Stimulated activated CD8-positive, alpha-beta memory T cell treated with anti-CD3 and anti-CD28 coated beads, Interleukin-7, amount 100 ng/mL, for 4 hours (primary cell): Measurements from ENCODE around the gene FAIM.
A peak's percentile ranks its signal among the peaks of the same experiment; 100 is the strongest.
"Not testable (repeated sequence)": the region's sequence is repeated elsewhere in the genome, so short reads cannot be mapped to it uniquely, and the experiment has no call there.

Experiments
- DNase-seq, 2 donors: peaks; one replicate each; pipeline ENCODE4 v3.0.0-alpha.2; 2020; ENCODE audit warnings: low read depth in 2 of 2

The FAIM gene, protein sequence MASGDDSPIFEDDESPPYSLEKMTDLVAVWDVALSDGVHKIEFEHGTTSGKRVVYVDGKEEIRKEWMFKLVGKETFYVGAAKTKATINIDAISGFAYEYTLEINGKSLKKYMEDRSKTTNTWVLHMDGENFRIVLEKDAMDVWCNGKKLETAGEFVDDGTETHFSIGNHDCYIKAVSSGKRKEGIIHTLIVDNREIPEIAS

DNA sequence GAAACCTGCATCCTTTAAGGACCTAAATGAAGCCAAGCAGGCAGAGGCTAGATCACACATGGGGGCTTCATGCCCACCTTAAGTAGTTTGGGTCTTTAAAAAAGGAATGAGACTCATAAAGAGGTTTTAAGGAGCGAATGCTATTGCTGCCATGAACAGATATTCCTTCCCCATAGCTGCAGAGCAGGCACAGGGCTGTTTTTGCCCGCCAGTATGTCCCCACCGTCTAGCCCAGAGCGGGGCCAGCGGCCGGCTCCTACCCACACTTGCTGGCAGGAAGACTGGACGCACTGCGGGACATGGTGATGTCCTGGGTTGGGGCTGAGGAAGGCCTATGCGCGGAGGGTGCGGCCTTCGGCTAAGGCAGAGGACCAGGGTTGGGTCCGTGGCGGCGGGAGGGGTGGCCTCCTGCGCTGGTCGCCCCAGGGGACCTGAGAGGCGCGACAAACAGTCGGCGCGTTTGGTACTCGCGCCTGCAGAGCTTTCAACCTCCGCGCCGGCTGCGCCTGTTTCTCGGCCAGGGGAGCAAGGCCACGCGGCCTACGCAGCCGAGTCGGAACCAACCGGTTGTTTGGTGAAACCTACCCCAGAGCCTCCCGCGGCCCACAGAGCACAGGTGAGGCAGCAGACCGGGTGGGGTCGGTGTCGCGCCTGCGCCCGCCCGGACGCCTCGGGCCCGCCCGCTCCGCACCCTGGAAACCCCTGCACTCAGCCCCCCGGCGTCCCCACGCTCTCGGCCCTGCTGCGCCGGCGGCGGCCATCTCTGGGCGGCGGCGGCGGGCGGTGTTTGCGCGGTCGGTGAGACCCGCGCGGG, at the start of gene FAIM:
Gene FAIM, plus strand, starts transcription at position 450 of the 814 bp plus-strand sequence. CDS start 10,956 bp downstream, outside the sequence.
- peak; percentile 19 to 64 for DNase-seq

- DNase-seq = no peak
Observed at GRCh38 chr3:138559134-138559533, 49.4 kb upstream of the FAIM start.

- no peak for DNase-seq
Observed at GRCh38 chr3:138560501-138560900, 48.1 kb upstream of the FAIM start.

DNA sequence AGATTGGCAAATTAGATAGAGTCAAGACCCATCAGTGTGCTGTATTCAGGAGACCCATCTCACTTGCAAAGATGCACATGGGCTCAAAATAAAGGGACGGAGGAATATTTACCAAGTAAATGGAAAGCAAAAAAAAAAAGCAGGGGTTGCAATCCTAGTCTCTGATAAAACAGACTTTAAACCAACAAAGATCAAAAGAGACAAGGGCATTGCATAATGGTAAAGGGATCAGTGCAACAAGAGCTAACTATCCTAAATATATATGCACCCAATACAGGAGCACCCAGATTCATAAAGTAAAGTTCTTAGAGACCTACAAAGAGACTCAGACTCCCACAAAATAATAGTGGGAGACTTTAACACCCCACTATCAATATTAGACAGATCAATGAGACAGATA, 45.7 kb upstream of the FAIM start:
- not testable (repeated sequence) for DNase-seq

GRCh38 chr3:138566293-138566692, 42.3 kb upstream of the FAIM start:
- DNase-seq = not testable (repeated sequence)

GRCh38 chr3:138567403-138567802, 41.2 kb upstream of the FAIM start:
- DNase-seq = no peak

- no peak for DNase-seq
Observed at GRCh38 chr3:138569090-138569489, 39.5 kb upstream of the FAIM start.

GRCh38 chr3:138569624-138570023, 38.9 kb upstream of the FAIM start:
- DNase-seq = not testable (repeated sequence)

DNA sequence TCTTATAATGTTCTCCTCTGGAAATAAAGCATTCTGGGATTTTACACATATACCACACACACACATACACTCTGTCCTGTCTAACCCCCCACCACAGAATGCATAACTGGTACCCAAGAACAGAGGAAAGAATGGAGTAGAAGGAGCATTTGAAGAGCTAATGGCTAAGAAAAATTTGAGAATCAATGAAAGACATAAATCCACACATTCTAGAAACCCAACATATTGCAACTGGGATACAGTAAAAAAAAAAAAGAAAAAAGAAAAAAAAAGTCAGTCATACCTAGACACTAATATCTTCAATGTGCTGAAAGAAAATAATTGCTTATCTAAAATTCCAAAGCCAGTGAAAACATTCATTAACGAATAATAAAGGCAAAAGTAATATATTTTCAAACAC, 35.4 kb upstream of the FAIM start:
- DNase-seq = no peak

DNA sequence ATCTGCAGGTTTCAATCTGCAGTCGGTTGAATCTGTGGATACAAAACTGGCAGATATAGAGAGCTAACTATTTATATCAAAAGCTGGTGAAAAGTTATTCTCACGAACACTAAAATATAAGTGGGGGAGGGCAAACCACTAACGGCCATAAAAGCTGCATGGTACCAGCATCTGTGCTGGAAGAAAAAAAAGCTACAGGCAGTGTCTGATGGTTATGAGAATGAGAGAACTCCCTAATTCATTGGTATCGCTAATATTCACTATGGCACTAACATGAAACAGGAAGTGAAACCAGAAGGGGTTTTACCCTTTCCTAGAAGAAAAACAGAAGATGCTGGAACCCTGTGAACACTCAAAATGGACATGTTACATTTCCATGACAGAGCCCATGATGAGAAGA, 30.4 kb upstream of the FAIM start:
- no peak for DNase-seq

DNA sequence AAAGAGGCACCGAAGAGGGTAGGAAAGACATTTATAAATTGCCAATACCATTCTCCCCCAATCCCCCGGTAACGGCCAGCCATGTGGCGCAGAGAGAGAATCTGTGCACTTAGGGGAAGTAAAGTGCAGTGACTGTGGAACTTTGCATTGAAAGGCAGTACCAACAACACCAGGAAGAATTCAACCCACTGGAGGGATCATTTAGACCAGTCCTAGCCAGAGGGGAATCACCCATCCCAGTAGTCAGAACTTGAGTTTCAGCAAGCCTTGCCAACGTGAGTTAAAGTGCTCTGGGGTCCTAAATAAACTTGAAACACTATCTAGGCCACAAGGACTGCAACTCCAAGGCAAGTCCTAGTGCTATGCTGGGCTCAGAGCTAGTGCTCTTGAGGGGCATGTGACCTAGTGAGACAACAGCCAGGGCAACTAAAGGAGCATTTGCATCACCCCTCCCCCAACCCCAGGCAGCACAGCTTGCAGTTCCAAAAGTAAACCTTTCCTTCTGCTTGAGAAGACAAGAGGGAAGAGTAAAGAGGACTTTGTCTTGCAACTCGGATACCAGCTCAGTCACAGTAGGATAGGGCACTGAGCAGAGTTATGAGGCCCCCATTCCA, 29.5 kb upstream of the FAIM start:
- DNase-seq = no peak

- no peak for DNase-seq
Observed at GRCh38 chr3:138587374-138587773, 21.2 kb upstream of the FAIM start.

DNA sequence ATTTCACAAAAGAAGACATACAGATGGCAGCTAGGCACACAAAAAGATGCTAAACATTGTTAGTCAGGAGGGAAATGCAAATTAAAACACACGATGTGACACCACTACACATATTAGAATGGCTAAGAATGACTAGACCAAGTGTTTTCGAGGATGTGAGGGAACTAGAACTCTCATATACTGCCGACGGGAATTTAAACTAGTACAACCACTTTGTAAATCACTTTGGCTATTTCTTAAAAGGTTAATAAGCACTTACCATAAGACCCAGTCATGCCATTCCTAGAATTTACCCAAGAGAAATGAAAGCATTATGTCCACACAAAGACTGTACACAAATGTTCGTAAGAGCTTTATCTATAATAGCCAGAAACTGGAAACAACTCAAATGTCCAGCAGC, 20.1 kb upstream of the FAIM start:
- no peak for DNase-seq

- no peak for DNase-seq
Observed at GRCh38 chr3:138591392-138591791, 17.2 kb upstream of the FAIM start.

DNA sequence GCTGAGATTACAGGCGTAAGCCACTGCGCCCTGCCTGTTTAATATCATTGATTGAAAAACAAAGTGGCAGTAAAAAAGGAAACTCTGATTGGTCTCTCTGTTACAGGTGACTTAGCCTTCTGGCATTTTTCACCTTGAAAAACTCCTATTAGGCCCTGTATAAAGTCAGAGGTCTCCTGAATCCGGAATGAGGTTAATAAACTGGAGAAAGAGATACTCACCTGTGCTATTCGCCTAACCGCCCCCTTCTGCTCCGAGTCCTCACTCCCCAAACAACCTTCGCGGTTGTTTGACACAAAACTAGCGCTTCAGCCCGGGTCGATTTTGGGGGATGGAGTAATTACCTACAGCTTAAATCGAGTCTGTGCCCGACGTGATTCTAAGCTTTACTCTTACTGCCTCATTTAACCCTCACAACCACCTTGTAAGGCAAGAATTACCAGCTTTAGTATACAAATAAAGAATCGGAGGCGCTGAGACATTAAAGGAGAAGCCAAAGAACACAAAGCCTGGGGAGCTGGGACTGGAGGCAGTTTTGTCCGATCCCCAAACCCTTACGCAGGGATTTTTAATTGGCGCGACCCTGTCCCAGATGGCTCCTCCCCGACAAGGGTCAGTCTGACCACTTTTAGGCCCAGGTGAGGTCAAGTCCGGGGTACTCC, 15.0 kb upstream of the FAIM start:
- no peak for DNase-seq

DNA sequence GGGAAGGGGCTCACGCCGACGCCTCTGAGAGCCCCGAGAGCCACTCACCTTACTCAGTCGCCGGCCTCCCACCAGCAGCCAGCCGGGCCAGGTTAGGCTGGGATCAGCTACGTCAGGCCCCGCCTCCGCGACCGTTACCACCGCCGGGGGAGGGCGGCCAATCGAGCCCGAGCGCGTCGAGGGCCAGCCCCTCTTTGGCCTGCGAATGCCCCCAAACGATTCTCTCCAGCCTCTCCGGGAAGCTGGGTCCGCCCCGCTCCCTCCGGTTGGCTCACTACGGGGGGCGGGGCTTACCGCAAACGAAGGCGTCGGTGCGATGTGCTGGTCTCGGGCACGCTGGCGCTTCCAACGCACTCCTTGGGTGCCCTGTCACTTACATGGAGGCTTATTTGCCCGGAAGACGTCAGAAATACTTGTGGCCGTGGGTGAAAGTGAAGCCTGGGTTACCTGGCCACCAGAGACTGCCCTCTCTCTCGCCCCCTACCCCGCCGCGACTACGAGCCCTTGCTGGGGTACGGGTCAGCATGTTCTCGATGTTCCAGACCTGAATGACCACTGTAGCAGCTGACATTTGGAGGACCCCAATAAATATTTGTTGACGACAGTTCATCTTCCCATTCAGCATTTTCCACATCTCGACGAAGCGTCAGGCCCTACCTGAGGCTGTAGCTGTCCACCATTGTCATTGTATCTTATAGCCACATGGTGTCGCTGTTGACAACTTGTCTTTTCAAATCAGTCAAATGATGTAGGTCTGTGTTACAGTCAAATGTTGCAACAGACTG, 14.2 kb upstream of the FAIM start, which contains the start of gene CEP70:
Gene CEP70, minus strand, starts transcription at position 111 of the 785 bp plus-strand sequence. CDS start 21,333 bp downstream, outside the sequence.
- DNase-seq = peak; percentile 83 to 90

DNA sequence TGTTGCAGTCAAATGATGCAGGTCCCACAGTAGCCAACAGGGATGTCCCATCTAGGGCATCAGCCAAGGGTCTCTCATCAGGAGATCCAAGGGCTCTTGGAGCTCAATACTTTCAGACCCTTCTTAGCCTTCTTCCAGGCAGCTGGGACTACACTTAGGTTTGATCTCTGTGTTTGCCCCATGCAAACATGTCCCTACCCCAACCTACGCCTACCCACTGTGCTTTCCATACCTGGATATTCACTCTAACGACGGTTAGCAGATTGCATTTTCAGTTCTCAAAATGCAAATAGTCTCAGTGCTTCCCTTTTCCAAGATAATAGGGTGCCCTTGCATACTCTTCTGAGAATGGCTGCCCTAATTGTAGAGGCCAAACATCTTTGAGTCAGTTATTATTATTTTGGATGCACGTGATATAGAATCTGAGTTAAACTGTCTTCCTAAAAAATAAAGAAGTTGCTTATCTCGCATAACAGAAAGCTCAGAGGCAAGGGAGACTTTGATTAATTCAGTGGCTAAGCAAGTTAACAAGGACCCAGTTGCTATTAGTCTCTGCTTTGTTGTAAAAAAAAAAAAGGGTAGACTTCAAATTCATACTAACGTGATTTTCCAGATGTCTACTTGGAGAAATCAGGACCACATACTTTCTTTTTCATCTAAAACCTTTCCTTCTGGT, 13.5 kb upstream of the FAIM start:
- DNase-seq = no peak

- not testable (repeated sequence) for DNase-seq
Observed at GRCh38 chr3:138597186-138597976, 11.2 kb upstream of the FAIM start.

DNA sequence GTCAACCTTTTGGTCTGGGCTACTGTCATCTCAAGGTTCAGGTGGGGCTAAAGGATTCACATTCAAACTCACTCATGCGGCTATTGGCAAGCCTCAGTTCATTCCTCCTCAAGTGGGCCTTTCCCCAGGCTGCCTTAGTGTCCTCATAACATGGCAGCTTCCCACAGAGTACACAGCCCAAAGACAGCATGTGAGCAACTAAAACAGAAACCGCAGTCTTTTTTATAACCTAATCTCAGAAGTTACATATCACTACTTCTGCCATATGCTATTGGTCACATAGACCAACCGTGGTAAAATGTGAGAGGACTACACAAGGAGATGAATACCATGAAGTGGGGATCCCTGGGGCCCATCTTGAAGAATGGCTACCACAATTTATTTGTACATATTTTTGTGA, 10.0 kb upstream of the FAIM start:
- DNase-seq = no peak
